ENCODE measurements around the gene ABLIM3.

GRCh38 chr5:149172709-149173505 is 31.6 kb downstream of the ABLIM3 start:
- TF ChIP-seq CTCF (conservative IDR thresholded peaks at IDR 0.05) (no peak), EZH2 (IDR thresholded peaks at IDR 0.05; ENCODE audit: low read depth) (no peak)
